HG02973 (cell line): Measurements from ENCODE around the gene SYNJ2.

Source experiments
- ATAC-seq: cut with Tn5 transposase; IDR thresholded peaks from one replicate; pipeline ENCODE4 v1.9.1; 2021; ENCODE audit warnings: moderate library complexity; ENCODE audit not compliant: unreplicated experiment

Gene SYNJ2

DNA sequence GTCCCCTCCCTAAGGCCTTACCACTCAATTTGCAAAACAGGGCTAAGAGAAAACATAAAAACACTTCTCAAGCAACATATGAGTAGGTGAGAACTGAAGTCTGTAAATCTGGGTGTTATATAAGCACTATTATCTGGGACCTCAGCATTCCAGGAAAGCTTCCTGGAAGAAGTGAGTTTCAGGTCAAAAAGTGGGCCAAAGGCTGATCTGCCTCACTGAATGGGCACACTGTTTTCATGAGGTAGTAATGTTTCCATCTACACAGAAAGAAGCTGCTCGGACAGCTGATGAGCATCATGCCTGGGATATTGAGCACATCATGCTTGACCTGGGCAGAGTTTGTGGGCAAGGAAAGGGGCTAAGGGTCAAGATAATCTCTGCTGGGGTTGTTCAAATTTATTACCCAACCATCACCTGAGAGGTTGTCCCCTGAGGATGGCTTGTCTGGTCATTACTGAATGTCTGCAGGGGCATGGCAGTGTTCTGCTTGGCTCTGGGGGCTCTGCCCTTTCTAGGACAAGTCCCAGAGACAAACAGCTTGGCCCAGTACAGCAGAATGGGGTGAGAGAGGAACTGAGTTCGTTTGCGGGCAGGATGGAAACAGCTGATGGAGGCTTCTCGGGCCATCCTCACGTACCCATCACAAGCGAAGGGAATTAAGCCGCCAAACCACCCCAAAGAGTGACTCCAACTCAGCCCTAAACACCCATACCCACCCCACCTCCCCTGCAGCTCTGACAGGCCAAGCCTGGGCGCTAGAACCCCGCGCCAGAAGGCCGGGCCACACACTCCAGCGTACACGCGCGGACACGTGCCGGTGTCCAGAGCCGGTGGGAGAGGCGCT lies 1.2 kb upstream of the SYNJ2 start:
- no peak for ATAC-seq

DNA sequence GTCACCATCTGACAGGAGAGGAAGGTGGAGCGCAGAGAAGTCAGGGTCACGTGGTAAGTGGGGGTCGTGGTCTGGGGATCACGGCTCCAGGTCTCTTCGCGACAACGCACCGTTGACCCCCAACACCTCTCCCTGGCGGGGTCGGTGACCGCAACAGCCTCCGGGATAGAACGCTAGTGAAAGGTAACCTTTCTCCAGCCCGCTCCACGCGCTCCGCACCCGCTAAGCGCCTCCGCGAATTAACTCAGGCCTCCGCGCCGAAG lies 600 bp upstream of the SYNJ2 start:
- no peak for ATAC-seq

DNA sequence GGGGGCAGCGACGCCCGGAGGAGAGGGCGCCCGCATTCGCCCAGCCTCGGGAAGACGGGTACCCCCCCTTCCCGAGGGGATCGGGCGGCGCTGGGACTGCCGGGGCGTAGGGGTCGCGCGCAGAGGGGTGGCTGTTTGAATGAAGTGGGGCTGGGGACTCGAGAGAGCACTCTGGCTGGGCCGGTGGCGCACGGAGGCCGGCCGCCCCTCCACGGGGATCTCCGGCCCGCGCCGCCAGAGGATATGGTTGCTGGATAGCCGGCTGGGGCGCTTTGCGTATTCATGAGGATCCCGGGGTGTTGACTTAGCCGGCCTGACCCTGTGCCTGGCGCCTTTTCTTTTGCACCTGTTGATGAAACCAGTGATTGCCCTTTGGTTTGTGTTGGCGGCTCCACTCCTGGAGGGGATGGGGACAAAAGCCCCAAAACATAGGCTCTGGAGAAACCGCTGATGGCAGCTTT lies 469 bp downstream of the SYNJ2 start:
- ATAC-seq = peak; percentile 17

DNA sequence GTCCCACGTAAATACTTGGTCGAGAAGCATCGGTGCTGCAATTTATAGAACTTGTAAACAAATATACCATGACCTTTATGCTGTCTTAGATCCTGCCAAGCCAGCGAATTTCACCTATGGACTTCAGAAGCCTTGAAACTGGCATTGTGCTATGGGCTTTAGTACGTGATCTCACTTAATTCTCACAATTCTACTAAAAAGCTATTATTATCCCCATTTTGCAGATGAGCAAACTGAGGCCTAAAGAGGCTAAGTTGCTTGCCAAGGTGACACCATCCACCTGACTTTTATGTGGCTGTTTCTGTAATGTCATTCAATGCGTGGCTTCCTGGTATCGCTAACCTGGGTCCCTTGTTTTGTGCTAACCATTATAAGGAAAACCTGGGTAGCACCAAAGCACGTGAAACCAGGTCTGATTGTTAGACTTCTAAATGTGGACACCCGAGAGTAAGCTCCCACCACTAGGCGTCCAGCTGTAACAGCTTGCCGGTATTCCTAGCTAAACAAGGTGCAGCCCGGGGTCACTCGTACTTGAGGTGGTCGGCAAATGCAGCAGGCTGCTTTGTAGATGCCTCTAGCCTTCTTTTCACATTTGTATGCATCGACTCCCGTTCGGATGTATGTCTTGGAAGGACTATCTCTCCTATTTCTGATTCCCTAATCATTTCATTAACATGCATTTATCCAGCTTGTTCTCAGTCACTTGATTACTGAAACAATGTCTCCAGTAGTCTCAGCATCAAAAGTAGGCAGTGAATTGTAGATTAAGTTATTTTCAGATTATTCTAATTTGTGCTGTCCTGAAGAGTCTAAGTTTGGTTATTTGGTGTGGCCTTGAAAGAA lies 1.1 kb downstream of the SYNJ2 start:
- ATAC-seq = no peak

DNA sequence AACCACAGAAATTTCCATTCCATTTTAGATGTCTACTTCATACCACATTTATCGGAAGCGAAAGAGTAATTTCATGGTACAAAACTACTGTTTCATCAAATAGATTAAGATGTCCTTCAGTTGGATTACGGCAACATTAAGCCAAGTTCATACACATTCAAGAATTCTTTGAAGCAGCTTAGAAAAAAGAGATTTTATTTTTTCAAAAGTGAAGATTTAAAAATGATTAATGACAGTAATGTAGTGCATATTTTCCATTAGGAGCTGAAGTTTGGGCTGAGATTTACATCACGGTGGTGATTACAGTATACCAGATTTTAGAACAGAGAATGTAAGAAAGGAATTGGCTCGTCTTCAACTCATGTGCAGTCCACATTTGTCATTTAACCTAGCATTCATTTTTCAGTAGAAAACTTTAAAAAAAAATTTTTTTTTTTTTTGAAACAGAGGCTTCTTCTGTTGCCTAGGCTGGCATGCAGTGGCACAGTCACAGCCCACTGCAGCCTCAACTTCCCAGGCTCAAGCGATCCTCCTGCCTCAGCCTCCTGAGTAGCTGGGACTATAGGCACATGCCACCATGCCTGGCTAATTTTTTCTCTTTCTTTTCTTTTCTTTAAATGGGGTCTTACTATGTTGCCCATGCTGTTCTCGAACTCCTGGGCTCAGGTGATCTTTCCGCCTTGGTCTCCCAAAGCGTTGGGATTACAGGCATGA lies 1.9 kb downstream of the SYNJ2 start:
- ATAC-seq = no peak

DNA sequence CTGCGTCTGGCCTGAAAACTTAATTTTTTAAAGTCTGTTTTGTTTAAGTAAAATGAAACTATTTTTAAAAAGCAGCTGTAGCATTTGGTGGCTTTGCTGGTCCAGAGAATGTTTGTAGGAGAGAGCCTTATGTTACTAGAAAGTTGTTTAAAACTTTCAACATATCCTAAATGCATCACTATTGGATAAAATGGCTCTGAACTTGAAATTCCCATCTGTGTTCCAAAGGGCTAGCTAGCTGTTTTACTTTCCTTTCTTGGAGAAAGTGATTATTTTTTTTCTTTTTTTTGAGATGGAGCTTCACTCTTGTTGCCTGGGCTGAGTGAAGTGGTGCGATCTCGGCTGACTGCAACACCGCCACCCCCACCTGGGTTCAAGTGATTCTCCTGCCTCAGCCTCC lies 2.5 kb downstream of the SYNJ2 start:
- no peak for ATAC-seq

DNA sequence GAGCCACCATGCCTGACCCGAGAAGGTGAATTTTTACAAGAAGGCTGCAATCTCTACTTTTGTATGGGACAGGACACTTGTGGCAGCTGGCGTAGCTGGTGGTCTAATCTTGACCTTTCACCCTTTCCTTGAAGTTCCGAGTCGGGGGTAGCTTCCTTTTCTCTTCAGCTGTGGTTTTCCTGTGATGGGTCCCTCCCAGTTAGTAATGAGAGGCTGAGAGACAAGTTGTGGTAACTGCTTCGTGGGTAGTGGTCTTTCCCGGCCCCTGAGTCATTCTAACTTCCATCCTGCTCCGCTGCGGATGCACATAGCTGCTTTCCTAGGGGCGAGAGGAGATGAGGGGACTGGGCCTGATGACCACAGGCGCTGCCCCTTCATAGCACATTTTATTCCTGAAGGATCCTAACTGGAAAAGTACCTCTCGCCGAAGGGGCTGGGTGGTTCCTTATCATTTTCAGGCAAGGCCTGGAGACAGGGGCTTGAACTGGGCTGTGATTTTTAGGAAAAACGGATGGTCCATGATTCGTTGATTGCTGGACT lies 3.1 kb downstream of the SYNJ2 start:
- no peak for ATAC-seq

DNA sequence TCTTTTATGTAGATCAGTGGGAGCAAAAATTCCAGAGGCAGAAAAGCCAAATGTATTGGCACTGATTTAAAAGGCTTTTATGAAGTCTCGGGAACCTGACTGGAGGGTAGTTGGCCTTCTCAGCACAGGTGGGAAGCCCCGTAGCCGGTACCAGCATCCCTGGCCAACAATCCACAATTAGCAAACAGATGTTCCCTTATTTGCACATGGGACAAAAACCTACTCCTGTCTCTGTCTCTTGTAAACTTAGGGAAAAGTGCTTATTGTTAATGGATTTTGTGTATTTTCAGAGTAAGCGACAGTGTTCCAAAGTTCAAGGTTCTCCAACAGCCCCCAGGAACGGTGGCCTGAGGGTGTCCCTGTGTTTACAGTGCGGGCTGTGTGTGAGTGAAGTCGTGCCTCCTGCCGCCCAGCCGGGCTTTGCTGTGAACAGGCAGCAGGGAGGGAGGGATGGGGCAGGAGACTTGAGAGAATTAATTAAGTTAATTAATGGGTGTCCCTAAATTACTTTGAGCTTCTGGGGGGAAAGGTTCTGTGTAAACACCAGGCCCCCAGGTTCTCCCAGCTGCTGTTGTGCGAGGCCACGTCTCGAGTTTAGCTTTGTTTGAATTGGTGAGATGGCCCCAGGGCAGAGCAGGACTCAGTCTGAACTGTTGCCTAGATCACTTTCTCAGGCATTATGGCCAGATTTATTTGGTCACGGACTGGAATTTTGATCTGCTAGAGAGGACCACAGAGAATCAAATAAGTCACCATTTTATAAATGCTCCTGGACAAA lies 3.9 kb downstream of the SYNJ2 start:
- no peak for ATAC-seq

DNA sequence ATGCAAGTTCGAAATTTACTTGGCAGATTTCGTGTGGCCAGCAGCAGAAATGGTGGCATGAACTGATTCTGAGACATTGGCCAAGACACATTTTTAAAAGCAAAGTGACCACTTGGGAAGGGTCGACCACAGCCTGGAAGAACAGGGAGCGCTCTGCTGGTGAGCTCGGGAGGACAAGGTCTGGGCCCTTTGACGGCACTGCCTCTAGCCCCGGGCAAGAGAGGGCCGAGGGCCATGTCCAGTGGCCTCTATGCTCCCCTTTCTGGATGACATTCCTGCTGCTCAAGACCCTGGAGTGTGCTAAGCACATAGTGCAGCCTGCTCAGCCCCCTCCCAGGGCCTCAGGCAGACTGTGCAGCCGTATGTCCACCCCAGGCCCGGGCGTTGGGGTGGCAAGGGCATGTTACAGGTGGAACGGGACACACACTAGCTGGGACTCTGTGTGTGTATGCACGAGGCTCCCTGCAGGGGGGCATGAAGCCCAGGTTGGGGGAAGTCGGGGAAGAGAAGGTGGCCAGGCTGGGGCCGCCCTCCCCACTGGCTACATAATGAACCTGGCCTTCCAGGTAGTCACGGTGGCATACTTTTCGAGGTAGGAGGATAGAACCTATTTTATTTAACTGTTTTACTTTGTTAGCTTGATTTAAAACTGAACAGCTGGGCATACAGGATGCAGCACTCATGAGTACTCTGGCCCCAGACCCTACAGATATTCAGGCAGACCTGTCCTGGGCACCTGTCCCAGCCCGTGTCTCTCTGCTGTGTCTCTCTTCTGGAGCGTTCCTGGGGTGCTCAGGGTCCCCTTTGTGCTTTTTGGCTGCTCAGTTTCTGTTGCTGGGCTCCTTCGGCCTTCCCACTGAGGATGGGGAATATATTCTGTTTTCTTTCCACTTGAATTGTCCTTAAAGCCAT lies 6.4 kb downstream of the SYNJ2 start:
- ATAC-seq = no peak

DNA sequence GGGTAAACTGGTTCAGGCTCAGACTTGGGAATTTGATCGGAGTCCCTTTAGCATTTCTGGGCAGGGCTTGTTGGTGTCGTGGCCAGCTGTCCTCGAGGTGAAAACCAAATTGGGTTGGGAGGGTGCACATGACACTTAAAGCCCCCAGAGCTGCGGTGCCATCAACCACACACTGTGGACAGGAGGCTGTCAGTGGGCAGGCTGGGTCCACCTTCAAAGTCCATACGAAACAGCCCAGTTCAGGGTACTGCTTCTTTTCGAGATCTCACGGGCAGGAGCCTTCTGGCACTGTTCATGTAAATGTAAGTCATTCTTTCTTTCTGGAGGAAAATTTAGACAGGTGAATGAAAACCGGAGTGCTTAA lies 7.0 kb downstream of the SYNJ2 start:
- ATAC-seq = no peak

DNA sequence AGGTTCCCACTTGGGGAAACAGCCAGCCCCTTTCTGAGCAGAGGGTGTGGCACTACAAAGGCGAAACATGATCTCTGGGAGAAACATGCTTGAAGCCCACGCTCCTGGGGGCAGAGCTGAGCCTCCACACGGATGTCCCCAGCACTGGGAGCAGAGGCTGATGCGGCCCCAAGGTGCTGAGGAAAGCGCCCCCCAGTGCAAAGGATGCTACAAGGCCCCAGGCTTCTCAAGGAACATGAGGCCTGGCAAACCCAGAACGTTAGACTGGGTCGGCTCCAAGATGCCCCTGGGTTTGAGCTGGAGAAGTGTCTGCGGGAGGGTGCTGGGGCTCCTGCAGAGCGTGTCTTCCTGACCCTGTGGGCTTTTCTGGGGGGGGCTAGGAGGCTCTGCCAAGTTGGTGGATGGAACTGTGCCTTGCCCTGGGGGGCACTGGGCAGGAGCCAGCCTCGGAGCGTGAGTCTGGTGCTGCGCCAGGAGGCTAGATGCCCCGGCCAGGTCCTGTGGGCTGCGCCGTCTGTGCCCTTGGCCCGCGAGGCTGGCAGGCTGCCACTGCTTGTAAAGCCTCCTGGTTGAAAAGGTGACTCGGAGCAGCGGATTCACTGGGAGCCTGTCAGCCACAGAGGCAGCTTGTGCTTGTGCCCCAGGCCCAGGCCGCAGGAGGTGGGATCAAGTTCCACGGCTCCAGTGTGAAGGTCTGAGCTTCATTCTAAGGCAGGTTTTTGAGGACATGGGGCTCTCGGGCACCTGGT lies 8.1 kb downstream of the SYNJ2 start:
- no peak for ATAC-seq

DNA sequence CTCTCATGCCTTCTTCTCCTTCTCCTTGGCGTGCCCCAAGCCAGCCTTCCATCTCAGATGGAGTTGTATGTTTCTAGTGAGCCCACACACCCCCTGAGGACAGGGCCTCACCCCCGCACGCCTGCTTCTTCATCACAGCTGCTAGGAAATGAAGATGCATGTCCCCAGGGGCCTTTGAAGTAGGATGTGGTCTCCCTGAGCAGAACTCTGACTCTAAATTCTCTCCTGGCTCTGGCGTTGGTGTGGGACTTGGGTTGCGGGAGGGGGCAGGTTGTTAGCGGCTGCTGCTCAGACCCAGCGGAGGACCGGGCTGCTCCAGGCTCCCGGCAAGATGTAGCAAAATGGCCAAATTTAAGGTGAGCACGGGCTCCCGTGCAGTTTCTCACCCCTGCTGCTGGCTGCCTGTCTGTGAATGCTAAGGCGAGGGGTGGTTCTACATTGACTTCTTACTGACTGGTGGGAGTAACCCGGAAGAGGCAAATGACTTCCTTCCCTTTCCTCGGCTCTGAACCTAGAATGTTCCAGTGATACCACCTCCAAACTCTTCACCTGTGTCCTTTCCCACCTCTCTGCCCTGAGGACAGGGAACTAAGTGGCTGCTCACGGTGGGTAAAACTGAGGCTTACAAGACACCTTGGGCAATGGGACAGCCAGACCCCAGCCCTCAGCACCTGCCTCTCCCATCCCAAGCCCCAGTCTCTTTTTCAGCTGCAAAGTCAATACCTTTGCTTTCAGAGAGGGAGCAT lies 8.8 kb downstream of the SYNJ2 start:
- ATAC-seq = no peak

DNA sequence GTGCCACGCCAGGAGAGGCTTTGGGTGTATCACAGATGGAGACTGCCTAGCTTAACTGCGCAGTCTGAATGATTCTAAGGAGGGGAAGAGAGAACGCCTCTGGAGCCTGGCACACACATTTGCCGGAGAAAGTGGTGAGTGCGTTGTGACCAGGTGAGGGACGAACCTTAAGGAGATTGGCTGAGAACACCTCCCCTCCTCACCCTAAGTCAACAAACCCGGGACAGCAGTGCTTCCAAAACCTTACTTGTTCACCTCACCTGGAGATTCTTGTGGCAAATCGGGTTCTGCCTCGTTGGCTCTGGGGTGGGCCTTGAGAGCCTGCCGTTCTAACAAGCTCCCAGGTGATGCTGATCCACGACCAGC lies 9.4 kb downstream of the SYNJ2 start:
- no peak for ATAC-seq

DNA sequence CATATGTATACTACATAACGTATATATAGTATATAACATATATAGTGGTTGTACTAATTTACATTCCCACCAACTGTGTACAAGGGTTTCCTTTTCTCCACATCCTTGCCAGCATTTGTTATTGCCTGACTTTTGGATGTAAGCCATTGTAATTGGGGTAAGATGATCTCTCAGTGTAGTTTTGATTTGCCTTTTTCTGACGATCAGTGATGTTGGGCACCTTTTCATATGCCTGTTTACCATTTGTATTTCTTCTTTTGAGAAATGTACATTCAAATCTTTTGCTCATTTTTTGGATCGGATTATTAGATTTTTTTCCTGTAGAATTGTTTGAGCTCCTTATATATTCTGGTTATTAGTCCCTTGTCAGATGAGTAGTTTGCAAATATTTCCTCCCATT lies 11.4 kb downstream of the SYNJ2 start:
- no peak for ATAC-seq

DNA sequence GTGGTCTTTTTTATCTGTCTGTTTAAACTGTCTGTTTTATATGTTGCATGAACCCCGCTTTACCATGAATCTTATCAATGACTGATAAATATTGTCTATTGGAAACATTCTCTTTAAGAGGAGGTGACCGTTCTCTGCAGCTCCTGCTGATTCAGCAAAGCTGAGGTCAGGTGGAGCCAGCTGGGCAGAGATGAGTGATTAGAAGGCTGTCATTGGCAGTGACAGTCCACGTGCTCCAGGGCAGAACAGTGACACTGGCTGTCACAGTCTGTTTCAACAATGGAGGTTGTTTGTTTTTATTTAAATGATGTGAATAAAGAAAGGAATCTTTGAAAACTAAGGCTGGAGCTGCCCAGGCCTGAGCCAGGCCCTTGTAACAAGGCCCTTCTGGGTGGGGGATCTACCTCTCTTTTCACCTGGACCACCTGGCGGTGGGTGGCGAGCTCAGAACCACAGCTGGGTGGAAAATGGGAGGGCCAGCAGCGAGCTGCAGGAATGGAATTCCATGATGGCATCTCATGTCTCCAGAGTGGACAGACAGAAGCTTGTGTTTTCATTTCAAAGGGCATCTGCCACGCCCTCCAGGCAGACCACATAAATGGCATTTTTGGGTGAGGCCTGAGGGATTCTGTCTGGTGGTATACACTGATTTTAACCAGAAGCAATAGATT lies 12.6 kb downstream of the SYNJ2 start:
- ATAC-seq = no peak

DNA sequence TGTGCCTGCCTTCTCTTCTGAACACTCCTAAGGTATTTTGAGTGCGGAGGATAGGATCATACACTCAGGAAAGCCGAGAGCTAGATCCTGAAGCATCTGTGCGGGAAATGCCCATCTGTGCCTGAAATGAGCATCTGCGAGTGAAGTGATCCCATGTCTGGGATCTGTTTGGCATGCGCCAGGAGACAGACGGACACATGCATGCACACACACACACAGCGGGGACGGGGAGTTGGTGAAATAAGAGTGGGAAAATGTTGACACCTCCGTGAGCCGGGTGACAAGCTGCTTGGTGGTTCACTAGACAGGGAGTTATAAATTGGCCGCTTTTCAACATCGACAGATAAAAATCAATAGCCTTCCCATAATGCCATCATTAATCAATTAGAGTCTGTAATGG lies 13.8 kb downstream of the SYNJ2 start:
- no peak for ATAC-seq

DNA sequence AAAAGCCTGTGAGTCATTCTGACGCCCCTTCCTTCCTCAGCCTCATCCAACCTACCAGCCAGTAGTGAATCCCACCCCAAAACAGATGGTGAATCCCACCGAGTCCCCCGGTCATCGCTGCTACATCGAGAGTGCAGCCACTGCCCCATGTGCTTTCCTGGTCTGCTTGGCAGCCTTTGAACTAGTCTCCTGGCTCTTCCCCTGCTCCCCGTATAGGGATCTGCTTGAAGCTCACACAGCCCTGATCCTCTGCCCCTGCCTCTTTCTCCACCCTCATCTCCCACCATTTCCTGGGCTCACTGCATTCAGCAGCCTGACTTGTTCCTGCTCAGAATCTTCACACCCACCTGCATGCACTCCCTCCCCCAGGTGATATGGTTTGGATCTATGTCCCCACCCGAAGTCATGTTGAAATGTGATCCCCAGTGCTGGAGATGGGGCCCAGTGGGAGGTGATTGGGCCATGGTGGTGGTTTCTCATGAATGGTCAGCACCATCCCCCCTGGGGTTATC lies 14.6 kb downstream of the SYNJ2 start:
- ATAC-seq = no peak
